Activated T-cell treated with anti-CD3 and anti-CD28 coated beads, Interleukin-2, amount 50 U/mL, for 72 hours (primary cell): Measurements from ENCODE around the gene MAP3K5. TPM values are rescaled to one million over a fixed set of nuclear protein-coding genes. Genes with fewer than 3 reads are reported as not detected.
"Not testable (repeated sequence)": the region's sequence is repeated elsewhere in the genome, so short reads cannot be mapped to it uniquely, and the experiment has no call there.

Experiments used
- ATAC-seq, 2 donors: fragments of 150-1000 bp; cut with Tn5 transposase; replicated peaks in 1 of 2; 2 replicates each; pipeline ENCODE4 v1.10.0; 2021; ENCODE audit warnings: moderate library complexity in 2 of 2, mild to moderate bottlenecking in 1 of 2
- DNase-seq, 2 donors: peaks; one replicate each; pipeline ENCODE4 v3.0.0; 2021 to 2022; ENCODE audit warnings: mixed read lengths in 1 of 2
- H3K27ac Mint-ChIP-seq: one replicate; pipeline ENCODE4 v1.8.0; 2022; ENCODE audit warnings: mild to moderate bottlenecking, moderate library complexity, mixed read lengths
- H3K27me3 Mint-ChIP-seq: one replicate; pipeline ENCODE4 v1.8.0; 2022; ENCODE audit warnings: low read depth, mixed read lengths
- H3K36me3 Mint-ChIP-seq, 2 donors: one replicate each; pipeline ENCODE4 v1.8.0; 2022; ENCODE audit warnings: mixed read lengths in 2 of 2, mild to moderate bottlenecking in 1 of 2; ENCODE audit not compliant: insufficient read depth in 2 of 2
- H3K4me1 Mint-ChIP-seq: one replicate; pipeline ENCODE4 v1.8.0; 2022; ENCODE audit warnings: low read depth, mixed read lengths
- H3K4me3 Mint-ChIP-seq, 2 donors: one replicate each; pipeline ENCODE4 v1.8.0; 2022; ENCODE audit warnings: mild to moderate bottlenecking in 2 of 2, mixed read lengths in 2 of 2, moderate library complexity in 2 of 2
- H3K9me3 Mint-ChIP-seq, 2 donors: one replicate each; pipeline ENCODE4 v1.8.0; 2022; ENCODE audit warnings: mixed read lengths in 2 of 2
- total RNA-seq, 2 donors: library from RNA; stranded (reverse); gene quantifications; one replicate each; pipeline ENCODE4 v1.2.3, GENCODE V29; 2022

MAP3K5 gene
- total RNA-seq, 2 donors from 2014 or later, result 12.8 to 18.5 TPM

GRCh38 chr6:136812174-136812573, 19.9 kb upstream of the MAP3K5 start:
- no peak for ATAC-seq
- DNase-seq, result no peak
- Mint-ChIP-seq H3K9me3 (no peaks in the 10 kb centered on the region), H3K4me3 (no peak overlapping the region), H3K4me1 (no peaks in the 10 kb centered on the region), H3K27ac (no peak overlapping the region), H3K36me3 (no peaks in the 10 kb centered on the region), H3K27me3 (no peaks in the 10 kb centered on the region)

- Mint-ChIP-seq H3K9me3 (no peaks in the 10 kb centered on the region), H3K27ac (peak overlapping the region; percentile 31), H3K27me3 (no peaks in the 10 kb centered on the region), H3K36me3 (no peaks in the 10 kb centered on the region), H3K4me3 (no peak overlapping the region), H3K4me1 (no peaks in the 10 kb centered on the region)
- no peak for DNase-seq
- no peak for ATAC-seq
These were observed 19.0 kb upstream of the MAP3K5 start for GRCh38 chr6:136811272-136811671.

- no peaks in the 10 kb centered on the region for H3K36me3 Mint-ChIP-seq
- DNase-seq, result no peak
These were observed 17.0 kb upstream of the MAP3K5 start for GRCh38 chr6:136809091-136809860.

GRCh38 chr6:136803608-136804007, 11.3 kb upstream of the MAP3K5 start:
- Mint-ChIP-seq H3K4me3 (no peak overlapping the region), H3K36me3 (no peaks in the 10 kb centered on the region), H3K4me1 (no peaks in the 10 kb centered on the region), H3K27me3 (no peaks in the 10 kb centered on the region), H3K9me3 (no peaks in the 10 kb centered on the region), H3K27ac (no peak overlapping the region)
- DNase-seq (no peak), ATAC-seq (no peak)

More at GRCh38 chr6:136809091-136809860, 17.0 kb upstream of the MAP3K5 start:
- H3K27ac Mint-ChIP-seq, result no peak overlapping the region
- ATAC-seq, result no peak
- no peak overlapping the region for H3K4me3 Mint-ChIP-seq
- no peaks in the 10 kb centered on the region for H3K9me3 Mint-ChIP-seq
- no peaks in the 10 kb centered on the region for H3K4me1 Mint-ChIP-seq
- no peaks in the 10 kb centered on the region for H3K27me3 Mint-ChIP-seq

- Mint-ChIP-seq H3K27me3 (no peaks in the 10 kb centered on the region), H3K9me3 (no peaks in the 10 kb centered on the region)
- no peak for ATAC-seq
These were observed 9.3 kb upstream of the MAP3K5 start for GRCh38 chr6:136801581-136801980.

GRCh38 chr6:136798044-136798443, 5.8 kb upstream of the MAP3K5 start:
- Mint-ChIP-seq H3K4me3 (no peak overlapping the region), H3K27me3 (no peaks in the 10 kb centered on the region), H3K36me3 (no peaks in the 10 kb centered on the region), H3K9me3 (no peaks in the 10 kb centered on the region), H3K27ac (no peak overlapping the region), H3K4me1 (peaks cover 7% of the 10 kb centered on the region)
- no peak for DNase-seq
- no peak for ATAC-seq

More at GRCh38 chr6:136801581-136801980, 9.3 kb upstream of the MAP3K5 start:
- Mint-ChIP-seq H3K4me3 (no peak overlapping the region), H3K36me3 (no peaks in the 10 kb centered on the region), H3K4me1 (no peaks in the 10 kb centered on the region), H3K27ac (no peak overlapping the region)
- DNase-seq, result no peak

GRCh38 chr6:136795996-136796395, 3.7 kb upstream of the MAP3K5 start:
- ATAC-seq (no peak), DNase-seq (no peak)
- Mint-ChIP-seq H3K4me3 (no peak overlapping the region), H3K27me3 (no peaks in the 10 kb centered on the region), H3K9me3 (no peaks in the 10 kb centered on the region), H3K36me3 (peaks cover 3 to 4% of the 10 kb centered on the region in 2 donors), H3K27ac (no peak overlapping the region), H3K4me1 (peaks cover 10% of the 10 kb centered on the region)

- peaks cover 16% of the 10 kb centered on the region for H3K4me1 Mint-ChIP-seq
- H3K4me3 Mint-ChIP-seq, result no peak overlapping the region
- peaks cover 3 to 5% of the 10 kb centered on the region in 2 donors for H3K36me3 Mint-ChIP-seq
- no peaks in the 10 kb centered on the region for H3K27me3 Mint-ChIP-seq
- DNase-seq, result no peak
- no peaks in the 10 kb centered on the region for H3K9me3 Mint-ChIP-seq
- no peak for ATAC-seq
- H3K27ac Mint-ChIP-seq, result no peak overlapping the region
These were observed 3.1 kb upstream of the MAP3K5 start for GRCh38 chr6:136795386-136795785.

- peaks cover 36% of the 10 kb centered on the region for H3K4me1 Mint-ChIP-seq
- no peaks in the 10 kb centered on the region for H3K9me3 Mint-ChIP-seq
- ATAC-seq (no peak), DNase-seq (peak in 1 of 2 donors; percentile 19)
- peak overlapping the region; percentile 78 for H3K27ac Mint-ChIP-seq
- no peaks in the 10 kb centered on the region for H3K27me3 Mint-ChIP-seq
- H3K36me3 Mint-ChIP-seq, result peaks cover 3 to 8% of the 10 kb centered on the region in 2 donors
- H3K4me3 Mint-ChIP-seq, result peak overlapping the region; percentile 88 to 96
These were observed 1.1 kb upstream of the MAP3K5 start for GRCh38 chr6:136793363-136793762.

- Mint-ChIP-seq H3K4me3 (peak overlapping the region; percentile 88 to 96), H3K27ac (no peak overlapping the region), H3K4me1 (peaks cover 49% of the 10 kb centered on the region), H3K27me3 (no peaks in the 10 kb centered on the region), H3K9me3 (no peaks in the 10 kb centered on the region), H3K36me3 (peaks cover 3 to 8% of the 10 kb centered on the region in 2 donors)
- ATAC-seq (peak in 1 of 2 donors; percentile 38), DNase-seq (no peak)
These were observed 225 bp downstream of the MAP3K5 start for GRCh38 chr6:136792095-136792409.

GRCh38 chr6:136791296-136792094, 782 bp downstream of the MAP3K5 start:
- DNase-seq, result peak; percentile 62 to 65
- no peaks in the 10 kb centered on the region for H3K9me3 Mint-ChIP-seq
- H3K27ac Mint-ChIP-seq, result peak overlapping the region; percentile 56
- H3K36me3 Mint-ChIP-seq, result peaks cover 3 to 8% of the 10 kb centered on the region in 2 donors
- no peaks in the 10 kb centered on the region for H3K27me3 Mint-ChIP-seq
- H3K4me1 Mint-ChIP-seq, result peaks cover 53% of the 10 kb centered on the region
- H3K4me3 Mint-ChIP-seq, result peak overlapping the region; percentile 88 to 96
- peak; percentile 14 to 26 for ATAC-seq

- Mint-ChIP-seq H3K27ac (peak overlapping the region; percentile 56), H3K27me3 (no peaks in the 10 kb centered on the region), H3K4me1 (peaks cover 62% of the 10 kb centered on the region), H3K9me3 (no peaks in the 10 kb centered on the region), H3K36me3 (peaks cover 3 to 8% of the 10 kb centered on the region in 2 donors), H3K4me3 (peak overlapping the region; percentile 88 to 96)
- no peak for DNase-seq
- ATAC-seq, result no peak
These were observed 1.6 kb downstream of the MAP3K5 start for GRCh38 chr6:136790411-136791295.

GRCh38 chr6:136789440-136789839, 2.8 kb downstream of the MAP3K5 start:
- Mint-ChIP-seq H3K4me1 (peaks cover 74% of the 10 kb centered on the region), H3K4me3 (peak overlapping the region; percentile 88 to 96)
- not testable (repeated sequence) for H3K36me3 Mint-ChIP-seq, ATAC-seq, H3K27me3 Mint-ChIP-seq, H3K9me3 Mint-ChIP-seq, H3K27ac Mint-ChIP-seq, DNase-seq
